ENCODE data around the gene SSTR3. TPM values are rescaled to one million over a fixed set of nuclear protein-coding genes. Genes with fewer than 3 reads are reported as not detected.

Gene SSTR3
- total and polyA plus RNA-seq, 2 of the 13 experiments (the other 11 are each of a cell fraction or from before 2014, with no cell fraction given) = 0.08 to 0.64 TPM

- no peaks in the 10 kb centered on the region for H4K20me1 ChIP-seq (ENCODE audit: insufficient read depth, low read length)
- no peak overlapping the region for H3K27ac ChIP-seq (ENCODE audit: extremely low read length, insufficient read depth, low read length)
- TF ChIP-seq, protein P1, sequence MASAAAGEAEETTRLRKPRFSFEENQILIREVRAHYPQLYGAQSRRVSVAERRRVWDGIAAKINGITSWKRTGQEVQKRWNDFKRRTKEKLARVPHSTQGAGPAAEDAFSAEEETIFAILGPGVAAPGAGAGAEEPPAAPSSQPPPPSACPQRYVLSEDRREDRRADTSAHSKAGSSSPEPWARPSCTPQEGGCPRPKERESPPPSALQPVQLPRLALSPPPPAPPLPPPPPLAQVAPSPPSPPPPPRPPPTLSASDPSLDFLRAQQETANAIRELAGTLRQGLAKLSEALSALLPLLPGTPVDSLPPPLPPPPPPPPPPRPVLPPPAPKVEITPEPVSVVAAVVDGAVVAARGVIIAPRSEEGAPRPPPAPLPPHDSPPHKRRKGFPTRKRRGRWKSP (CRISPR knock-in tag; IDR thresholded peaks at IDR 0.05) = no peak
- TF ChIP-seq ZNF768 (CRISPR knock-in tag; IDR thresholded peaks at IDR 0.05) = peak; percentile 87
- no peaks in the 10 kb centered on the region for H3K79me2 ChIP-seq (ENCODE audit: insufficient read depth, low read length)
- H3K4me3 ChIP-seq (replicated peaks in 1 of 3; ENCODE audit: insufficient read depth in 1 of 3, low read depth in 2 of 3, low read length in 3 of 3) = no peak overlapping the region
- ATAC-seq = no peak
- no peak overlapping the region for H3K4me2 ChIP-seq (ENCODE audit: low read depth, low read length)
- no peak for FAIRE-seq
- H3K36me3 ChIP-seq (replicated peaks in 1 of 2; ENCODE audit: control insufficient read depth in 1 of 2, insufficient read depth in 2 of 2, low read length in 2 of 2) = no peaks in the 10 kb centered on the region
- H2AFZ ChIP-seq (ENCODE audit: low read length) = no peak overlapping the region
- DNase-seq (ENCODE audit: low spot score) = no peak
- in situ Hi-C loops (cut with HindIII; ENCODE audit: extremely low pct_ligation_motif_present, low pct_unique_long_range_greater_than_20kb) (no loop called here), intact Hi-C loops (cut with micrococcal nuclease; ENCODE audit: unreplicated experiment) (no loop called here)
- H3K9ac ChIP-seq (ENCODE audit: insufficient read depth, low read depth, low read length) = no peak overlapping the region
- peaks cover 0 to 6% of the 10 kb centered on the region in 2 experiments; a peak in 2 of 5 replicates for H3K27me3 ChIP-seq (ENCODE audit: control insufficient read depth in 1 of 2, insufficient read depth in 2 of 2, low read length in 2 of 2)
- H3K9me3 ChIP-seq (ENCODE audit: low read length) = no peaks in the 10 kb centered on the region
- ChIA-PET CTCF (ENCODE audit: low intra/inter-chr PET ratio, low total read pairs) (no interaction called here), POLR2A (no interaction called here)
- BruUV-seq (replicated peaks) = no TSS peak
- peaks cover 16% of the 10 kb centered on the region for H3K4me1 ChIP-seq (ENCODE audit: insufficient read depth, low read length)
- 83% methylated on average over 14 of the region's 16 CpGs for WGBS (ENCODE audit: low lambda C conversion rate)
These were observed 6.0 kb downstream of the SSTR3 start for GRCh38 chr22:37206118-37206840.

- WGBS (ENCODE audit: low lambda C conversion rate) = 27% methylated on average over 3 of the region's 5 CpGs
- intact Hi-C loops (cut with micrococcal nuclease; ENCODE audit: unreplicated experiment) = no loop called here
- no peak for FAIRE-seq
- TF ChIP-seq PCBP1 (IDR thresholded peaks at IDR 0.05; ENCODE audit: borderline replicate concordance, low read depth, low read length) (no peak), CCAR2 (optimal IDR thresholded peaks at IDR 0.05; ENCODE audit: low read depth, low read length) (no peak), ZNF34 (CRISPR knock-in tag; IDR thresholded peaks at IDR 0.05; ENCODE audit: borderline replicate concordance) (no peak), ZNF646 (CRISPR knock-in tag; IDR thresholded peaks at IDR 0.05) (no peak)
- TF ChIP-seq, protein P2, sequence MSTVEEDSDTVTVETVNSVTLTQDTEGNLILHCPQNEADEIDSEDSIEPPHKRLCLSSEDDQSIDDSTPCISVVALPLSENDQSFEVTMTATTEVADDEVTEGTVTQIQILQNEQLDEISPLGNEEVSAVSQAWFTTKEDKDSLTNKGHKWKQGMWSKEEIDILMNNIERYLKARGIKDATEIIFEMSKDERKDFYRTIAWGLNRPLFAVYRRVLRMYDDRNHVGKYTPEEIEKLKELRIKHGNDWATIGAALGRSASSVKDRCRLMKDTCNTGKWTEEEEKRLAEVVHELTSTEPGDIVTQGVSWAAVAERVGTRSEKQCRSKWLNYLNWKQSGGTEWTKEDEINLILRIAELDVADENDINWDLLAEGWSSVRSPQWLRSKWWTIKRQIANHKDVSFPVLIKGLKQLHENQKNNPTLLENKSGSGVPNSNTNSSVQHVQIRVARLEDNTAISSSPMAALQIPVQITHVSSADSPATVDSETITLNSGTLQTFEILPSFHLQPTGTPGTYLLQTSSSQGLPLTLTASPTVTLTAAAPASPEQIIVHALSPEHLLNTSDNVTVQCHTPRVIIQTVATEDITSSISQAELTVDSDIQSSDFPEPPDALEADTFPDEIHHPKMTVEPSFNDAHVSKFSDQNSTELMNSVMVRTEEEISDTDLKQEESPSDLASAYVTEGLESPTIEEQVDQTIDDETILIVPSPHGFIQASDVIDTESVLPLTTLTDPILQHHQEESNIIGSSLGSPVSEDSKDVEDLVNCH (CRISPR knock-in tag; IDR thresholded peaks at IDR 0.05) = no peak
These were observed 7.2 kb downstream of the SSTR3 start for GRCh38 chr22:37205046-37205445.

More at GRCh38 chr22:37205046-37205445, 7.2 kb downstream of the SSTR3 start:
- ChIA-PET CTCF (ENCODE audit: low intra/inter-chr PET ratio, low total read pairs) (no interaction called here), POLR2A (no interaction called here)
- H3K27me3 ChIP-seq (ENCODE audit: control insufficient read depth in 1 of 2, insufficient read depth in 2 of 2, low read length in 2 of 2) = no peaks in the 10 kb centered on the region
- DNase-seq (ENCODE audit: low spot score) = no peak
- no peaks in the 10 kb centered on the region for H4K20me1 ChIP-seq (ENCODE audit: insufficient read depth, low read length)
- peaks cover 21% of the 10 kb centered on the region for H3K4me1 ChIP-seq (ENCODE audit: insufficient read depth, low read length)
- H3K4me2 ChIP-seq (ENCODE audit: low read depth, low read length) = no peak overlapping the region
- BruUV-seq (replicated peaks) = no TSS peak
- no peaks in the 10 kb centered on the region for H3K36me3 ChIP-seq (replicated peaks in 1 of 2; ENCODE audit: control insufficient read depth in 1 of 2, insufficient read depth in 2 of 2, low read length in 2 of 2)
- H3K9ac ChIP-seq (ENCODE audit: insufficient read depth, low read depth, low read length) = no peak overlapping the region
- H3K4me3 ChIP-seq (replicated peaks in 1 of 3; ENCODE audit: insufficient read depth in 1 of 3, low read depth in 2 of 3, low read length in 3 of 3) = no peak overlapping the region
- in situ Hi-C loops (cut with HindIII; ENCODE audit: extremely low pct_ligation_motif_present, low pct_unique_long_range_greater_than_20kb) = no loop called here
- no peak overlapping the region for H2AFZ ChIP-seq (ENCODE audit: low read length)
- H3K9me3 ChIP-seq (ENCODE audit: low read length) = no peaks in the 10 kb centered on the region
- no peak for ATAC-seq
- no peak overlapping the region for H3K27ac ChIP-seq (ENCODE audit: extremely low read length, insufficient read depth, low read length)
- no peaks in the 10 kb centered on the region for H3K79me2 ChIP-seq (ENCODE audit: insufficient read depth, low read length)
